COR-L47 (cell line): ENCODE data around the gene KRTAP10-6.
"Not testable (repeated sequence)": the region's sequence is repeated elsewhere in the genome, so short reads cannot be mapped to it uniquely, and the experiment has no call there.

Experiments used
- DNase-seq: peaks from one replicate; lab custom pipeline; 2025; lab: John Stamatoyannopoulos, UW

KRTAP10-6 gene

DNA sequence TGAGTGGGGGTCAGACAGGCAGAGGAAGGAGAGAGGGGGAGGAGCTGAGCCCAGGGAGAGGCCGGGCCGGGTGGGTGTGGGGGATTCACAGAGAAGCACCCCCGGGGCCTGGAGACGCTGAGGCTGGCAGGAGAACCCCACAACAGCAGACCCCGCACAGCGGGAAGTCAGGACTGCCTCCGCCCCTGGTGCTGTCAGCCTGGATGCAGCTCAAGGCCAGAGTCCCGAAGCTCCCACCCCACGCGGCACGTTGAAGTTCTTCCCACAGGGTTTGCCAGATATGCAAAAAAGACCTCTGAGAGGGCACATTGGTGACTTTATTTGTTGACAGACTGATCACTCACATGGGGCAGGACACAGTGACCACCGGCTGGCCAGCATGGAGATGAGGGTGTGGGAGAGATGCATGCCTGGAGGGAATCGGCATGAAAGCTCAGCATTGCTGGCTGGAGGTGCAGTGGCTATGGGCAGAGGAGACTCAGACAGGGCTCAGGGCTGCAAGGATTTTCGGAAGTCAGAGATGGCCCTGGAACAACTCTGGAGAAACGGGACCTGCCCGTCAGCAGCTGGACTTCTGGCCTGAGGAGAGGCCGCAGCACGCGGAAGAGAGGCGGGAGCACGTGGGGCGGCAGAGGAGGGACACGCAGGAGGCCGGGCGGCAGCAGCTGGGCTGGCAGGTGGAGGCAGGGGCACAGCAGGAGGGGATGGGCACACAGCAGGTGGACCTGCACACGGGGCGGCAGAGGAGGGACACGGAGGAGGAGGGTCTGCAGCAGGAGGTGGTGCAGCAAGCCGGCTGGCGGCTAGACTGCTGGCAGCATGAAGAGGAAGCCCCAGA is 34.6 kb downstream of the KRTAP10-6 start:
- no peak for DNase-seq

DNA sequence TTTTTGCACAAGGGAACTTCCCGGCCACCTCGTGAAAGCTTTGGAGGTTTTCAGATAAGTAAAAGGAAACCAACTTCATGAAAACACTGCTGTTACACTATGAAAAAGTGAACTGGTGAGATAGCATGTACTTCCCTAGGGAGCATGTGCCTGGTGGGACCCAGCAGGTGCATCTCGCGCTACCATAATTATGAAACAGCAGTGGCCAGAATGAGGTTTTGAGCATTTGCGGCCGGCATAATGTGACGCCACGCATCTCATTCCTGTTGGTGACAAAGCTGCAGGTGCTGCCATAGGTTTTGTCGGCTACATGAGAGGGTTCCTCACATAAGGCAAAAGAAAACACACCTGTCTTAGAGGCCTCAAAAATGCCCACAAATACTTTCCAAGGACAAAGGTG is 35.4 kb downstream of the KRTAP10-6 start:
- peak; percentile 57 for DNase-seq

DNA sequence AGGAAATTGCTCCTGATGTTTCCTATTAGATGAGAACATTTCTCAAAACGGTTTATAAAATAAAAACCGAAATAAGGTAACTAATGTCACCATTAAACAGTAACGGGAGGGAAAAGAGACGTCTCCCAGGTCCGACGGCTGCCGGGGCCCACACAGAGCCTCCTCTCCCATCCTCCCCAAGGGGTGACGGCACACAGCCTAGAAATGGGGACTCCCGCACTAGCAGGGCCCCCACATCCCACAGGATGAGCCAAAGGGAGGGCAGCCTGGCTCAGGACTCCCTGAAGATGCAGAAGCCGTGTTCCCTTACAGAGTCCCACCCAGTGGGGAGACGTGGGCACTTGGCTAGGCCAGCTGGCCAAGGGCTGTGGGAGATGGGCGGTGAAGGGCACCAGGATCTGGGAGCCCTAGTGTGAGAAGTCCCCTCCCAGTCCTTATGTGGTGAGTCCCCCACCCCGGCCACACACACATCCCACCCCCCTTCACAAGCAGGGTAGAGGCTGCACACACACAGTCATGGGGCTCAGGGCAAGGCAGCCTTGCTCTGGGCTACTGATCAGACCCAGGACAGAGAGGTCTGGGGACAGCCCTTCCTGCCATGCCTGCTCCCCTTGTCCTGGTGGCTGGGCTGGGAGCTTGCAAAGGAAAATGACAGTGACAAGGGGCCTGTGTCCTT is 37.0 kb downstream of the KRTAP10-6 start:
- no peak for DNase-seq

DNA sequence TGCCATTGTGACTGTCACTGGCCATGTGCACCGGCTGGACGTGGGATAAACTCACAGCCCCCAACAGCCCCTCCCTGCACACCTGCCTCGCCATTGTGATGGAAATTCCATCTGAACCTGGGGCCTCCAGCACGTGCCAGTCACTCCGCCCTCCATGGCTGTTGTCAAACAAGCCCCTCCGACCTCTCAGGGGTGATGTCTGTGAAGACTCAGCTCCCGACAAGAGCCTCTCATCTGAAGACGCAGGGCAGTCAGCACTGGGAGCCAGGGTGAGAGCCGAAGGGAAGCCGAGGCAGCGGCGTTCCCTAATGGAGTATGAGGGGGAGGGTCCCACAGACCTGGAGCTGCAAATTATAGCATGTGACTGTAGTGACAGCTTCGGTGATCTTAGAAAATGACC is 39.6 kb downstream of the KRTAP10-6 start:
- no peak for DNase-seq

DNA sequence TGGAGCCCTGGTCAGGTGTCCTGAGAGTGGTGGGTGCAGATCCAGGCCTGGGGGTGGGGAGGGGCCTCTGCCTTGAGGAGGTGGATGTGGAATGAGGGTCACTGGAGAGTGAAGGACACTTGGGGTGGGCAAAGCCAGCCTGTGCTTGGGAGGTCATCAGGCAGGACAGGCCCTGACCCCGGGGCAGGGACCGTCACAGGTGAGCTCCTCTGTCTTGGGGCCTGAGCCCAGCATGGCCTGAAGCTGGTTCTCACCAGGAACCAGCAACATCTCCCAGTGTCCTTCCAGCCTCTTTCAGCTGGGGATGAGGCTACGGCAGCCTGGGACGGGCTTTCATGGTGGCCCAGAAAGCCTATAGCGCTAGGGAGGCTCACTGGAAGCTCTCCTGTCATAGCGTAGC is 40.2 kb downstream of the KRTAP10-6 start:
- no peak for DNase-seq

DNA sequence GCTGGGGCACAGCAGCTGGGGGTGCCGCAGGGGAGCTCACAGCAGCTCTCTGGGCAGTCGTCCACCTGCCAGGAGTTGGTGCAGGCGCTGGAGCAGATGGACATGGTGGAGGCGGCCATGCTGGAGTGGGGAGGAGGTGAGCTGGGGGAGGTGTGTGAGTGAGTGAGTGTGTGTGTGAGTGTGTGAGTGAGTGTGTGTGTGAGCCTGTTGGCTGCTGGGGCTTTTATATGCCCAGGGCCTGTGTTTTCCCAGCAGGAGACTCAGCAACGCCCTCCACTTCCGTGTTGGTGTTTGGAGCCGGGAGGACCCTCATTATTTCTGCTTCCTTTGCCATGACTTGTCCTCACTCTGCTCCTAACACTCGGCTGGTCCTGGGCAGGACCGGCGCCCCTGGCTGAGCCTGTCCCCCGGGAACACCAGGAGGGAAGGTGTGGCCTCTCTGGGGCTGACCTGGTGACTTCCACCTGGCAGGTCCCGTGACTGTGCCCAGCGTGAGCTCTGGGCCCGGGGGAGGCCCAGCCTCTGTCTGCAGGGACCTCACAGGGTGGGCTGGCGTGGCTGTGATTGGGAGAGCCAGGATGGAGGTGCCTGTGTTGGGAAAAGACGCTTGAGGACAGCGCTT is 40.9 kb downstream of the KRTAP10-6 start, which contains the start of gene KRTAP10-2:
TSS of gene KRTAP10-2 (minus strand) at position 166 of the 622 bp plus-strand sequence. CDS start at position 119, 47 bp downstream.
- DNase-seq = peak; percentile 92

DNA sequence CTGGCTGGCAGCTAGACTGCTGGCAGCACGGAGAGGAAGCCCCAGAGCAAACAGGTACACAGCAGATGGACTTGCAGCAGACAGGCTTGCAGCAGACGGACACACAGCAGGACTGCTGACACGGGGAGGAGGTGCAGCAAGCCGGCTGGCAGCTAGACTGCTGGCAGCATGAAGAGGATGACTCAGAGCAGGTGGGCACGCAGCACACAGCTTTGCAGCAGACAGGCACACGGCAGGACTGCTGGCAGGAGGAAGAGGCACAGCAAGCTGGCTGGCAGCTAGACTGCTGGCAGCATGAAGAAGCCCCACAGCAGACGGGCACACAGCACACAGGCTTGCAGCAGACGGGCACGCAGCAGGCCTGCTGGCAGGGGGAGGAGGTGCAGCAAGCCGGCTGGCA is 41.5 kb downstream of the KRTAP10-6 start:
- peak; percentile 40 for DNase-seq

DNA sequence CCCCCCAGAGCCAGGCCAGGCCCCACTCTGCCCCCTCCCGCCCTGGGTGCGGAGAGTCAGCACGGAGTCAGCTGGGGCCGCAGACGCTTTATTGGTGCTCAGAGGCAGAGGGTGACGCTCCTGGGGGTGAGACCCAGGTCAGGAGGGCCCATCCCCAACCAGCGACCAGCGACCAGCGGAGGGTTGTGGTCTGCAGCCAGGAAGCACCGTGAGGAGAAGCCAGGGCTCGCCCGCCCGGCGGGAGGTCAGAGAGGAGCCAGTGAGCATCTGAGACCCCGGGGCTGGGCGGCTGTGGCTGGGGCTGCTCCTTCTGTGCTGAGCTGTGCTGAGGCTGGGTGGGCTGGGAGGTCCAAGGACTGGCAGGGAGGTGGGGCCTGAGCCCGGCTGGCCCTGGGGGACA is 42.0 kb downstream of the KRTAP10-6 start:
- DNase-seq = not testable (repeated sequence)

DNA sequence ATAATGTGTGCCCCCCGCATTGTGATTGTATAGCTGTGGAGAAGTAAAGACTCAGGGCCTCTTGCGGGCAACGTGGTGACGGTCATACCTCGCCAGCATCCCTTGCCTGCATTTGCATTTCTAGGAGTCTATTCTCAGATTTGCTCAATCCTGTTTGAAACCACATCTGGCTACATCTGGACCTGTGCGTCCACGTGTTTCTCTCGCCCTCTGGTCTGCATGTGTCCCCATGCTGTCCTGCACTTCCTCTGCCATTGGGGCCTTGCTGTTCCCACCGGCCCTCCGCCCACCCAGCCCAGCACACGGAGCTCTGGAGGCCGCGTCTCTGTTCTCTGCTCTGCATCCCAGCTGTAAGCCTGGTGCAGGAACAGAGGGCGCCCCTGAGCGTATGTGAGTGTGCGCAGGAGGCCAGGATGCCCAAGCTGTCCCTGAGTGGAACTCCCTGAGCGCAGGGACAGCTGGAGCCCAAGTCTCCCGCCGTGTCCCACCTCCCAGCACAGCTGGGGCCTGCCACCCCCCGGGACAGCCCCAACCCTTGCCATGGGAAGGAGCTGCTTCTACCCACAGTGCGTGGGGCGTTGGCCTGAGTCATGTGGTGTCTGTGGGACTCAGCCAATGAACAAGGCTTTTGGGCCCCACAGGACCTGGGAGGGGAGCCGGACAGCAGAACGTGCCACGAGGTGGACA is 42.6 kb downstream of the KRTAP10-6 start:
- DNase-seq = no peak

DNA sequence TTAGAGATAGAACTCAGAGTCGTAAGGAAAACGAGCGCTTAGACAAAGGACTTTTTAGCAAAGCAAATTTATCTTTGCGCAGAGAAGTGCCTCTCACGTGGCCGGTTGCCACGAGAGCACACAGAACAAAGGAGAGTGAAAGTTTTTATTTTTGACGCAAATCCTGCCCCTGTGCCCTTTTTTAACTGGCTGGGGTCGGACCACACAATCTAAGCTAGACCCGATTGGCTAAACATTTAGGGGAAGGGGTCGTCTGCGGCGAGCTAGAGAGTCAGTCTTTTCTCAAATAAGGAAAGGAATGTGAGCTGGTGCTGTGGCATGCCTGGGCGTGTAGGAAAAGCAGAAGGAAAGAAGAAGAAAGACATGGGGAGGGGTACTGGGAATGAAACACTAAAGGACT is 43.4 kb downstream of the KRTAP10-6 start:
- DNase-seq = no peak

DNA sequence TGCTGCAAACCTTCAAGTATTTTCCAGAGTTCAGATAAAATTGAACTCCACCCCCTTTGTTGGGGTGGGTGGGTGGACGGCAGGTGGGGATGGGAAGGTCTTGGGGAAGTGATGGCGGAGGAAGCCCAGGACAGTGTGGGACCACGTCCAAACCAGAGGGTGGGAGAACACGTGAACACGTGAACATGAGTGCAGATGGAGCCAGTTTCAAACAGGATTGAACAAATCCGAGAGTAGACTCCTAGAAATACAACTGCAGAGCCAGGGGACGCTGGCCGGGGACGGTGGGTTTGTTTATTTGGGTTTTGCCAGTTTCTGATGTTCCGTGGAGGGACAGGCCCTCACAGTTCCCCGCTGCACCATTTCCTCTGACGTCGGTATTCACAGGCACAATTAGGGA is 43.9 kb downstream of the KRTAP10-6 start:
- no peak for DNase-seq

DNA sequence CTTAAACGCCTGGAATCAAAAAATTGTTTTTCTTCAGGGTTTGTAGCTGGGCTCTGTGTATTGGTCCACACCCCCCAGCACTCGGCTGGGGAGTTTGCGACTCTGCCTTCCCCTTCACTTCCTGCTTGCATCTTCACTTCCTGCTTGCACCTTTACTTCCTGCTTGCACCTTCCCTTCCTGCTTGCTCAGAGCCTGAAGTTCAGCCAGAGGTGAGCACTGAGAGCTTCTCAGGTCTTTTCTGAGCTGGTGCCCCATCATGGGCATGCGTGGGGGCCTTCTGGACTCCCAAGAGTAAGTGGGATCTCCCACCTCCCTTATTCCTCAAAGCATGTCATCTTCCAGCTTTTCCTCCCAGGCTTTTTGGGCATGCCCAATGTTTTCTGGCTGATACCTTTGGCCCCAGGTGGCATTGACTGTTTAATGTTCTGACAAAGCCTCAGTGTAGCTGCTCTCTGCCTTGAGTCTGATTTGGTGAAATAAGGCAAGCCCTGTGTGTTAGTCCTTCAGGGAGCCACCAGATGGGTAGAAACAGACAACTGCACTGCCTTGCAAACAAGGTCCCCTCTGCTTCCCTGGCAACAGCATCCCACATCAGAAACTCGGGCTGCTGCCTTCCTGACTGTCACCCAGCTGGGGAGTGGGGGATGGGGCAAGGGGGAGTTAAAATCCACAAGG is 44.5 kb downstream of the KRTAP10-6 start:
- DNase-seq = no peak

DNA sequence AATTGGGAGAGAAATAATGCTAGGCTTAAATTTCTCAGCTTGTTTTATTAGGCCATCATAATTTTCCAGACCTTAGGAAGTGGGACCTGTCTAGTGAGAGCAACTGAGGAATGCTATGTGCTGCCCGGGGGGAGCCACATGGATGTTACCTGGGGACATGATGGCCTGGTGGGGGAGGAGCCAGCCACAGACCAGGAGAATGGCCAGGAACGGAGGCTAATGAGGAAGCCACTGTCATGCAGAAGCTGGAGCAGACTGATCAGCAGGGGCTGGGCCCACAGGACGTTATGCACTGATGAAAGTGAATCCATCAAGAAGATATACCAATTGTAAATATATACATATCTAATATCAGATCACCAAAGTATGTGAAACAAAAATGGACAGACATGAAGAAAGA is 47.7 kb downstream of the KRTAP10-6 start:
- no peak for DNase-seq

DNA sequence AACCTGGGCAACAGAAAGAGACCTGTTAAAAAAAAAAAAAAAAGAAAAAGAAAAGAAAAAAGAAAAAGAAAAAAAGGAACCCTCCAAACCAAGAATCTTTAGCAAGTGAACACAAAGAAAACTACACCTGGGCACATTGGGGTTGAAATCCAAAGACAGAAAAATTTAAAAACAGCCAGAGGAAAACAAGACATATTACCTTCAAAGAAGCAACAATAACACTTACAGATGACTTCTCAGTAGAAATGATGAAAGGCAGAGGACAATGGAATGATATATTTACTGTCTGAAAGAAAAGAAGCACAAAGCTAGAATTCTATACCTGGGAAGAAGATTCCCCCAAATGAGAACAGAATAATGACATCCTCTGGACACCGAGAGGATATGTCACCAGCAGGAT is 49.6 kb downstream of the KRTAP10-6 start:
- DNase-seq = no peak
